ENCODE results near the gene C19orf73. TPM values are rescaled to one million over a fixed set of nuclear protein-coding genes. Genes with fewer than 3 reads are reported as not detected.

C19orf73 gene
- total and polyA plus RNA-seq, 9 of the 15 experiments (the other 6 are each of a cell fraction or from before 2014, with no cell fraction given), result 0.08 to 7.4 (median 1.4) TPM

GRCh38 chr19:49148784-49149651 is 30.1 kb upstream of the C19orf73 start (continued):
- TF ChIP-seq MYBL2 (IDR thresholded peaks at IDR 0.05; ENCODE audit: low read depth) (no peak), MYBL2 (CRISPR knock-in tag; IDR thresholded peaks at IDR 0.05; ENCODE audit: borderline replicate concordance) (no peak), BRCA1 (IDR thresholded peaks at IDR 0.05) (no peak), BRCA1 (CRISPR knock-in tag; IDR thresholded peaks at IDR 0.05) (no peak), POLR2AphosphoS2 (IDR thresholded peaks at IDR 0.05; ENCODE audit: low read length) (peak; percentile 37; the same call in 1 of the 2 replicates), ZNF224 (CRISPR knock-in tag; IDR thresholded peaks at IDR 0.05) (no peak), ZKSCAN1 (IDR thresholded peaks at IDR 0.05; ENCODE audit: low read depth, low read length) (no peak), PPARD (CRISPR knock-in tag; IDR thresholded peaks at IDR 0.05) (no peak), MTA2 (IDR thresholded peaks at IDR 0.05; ENCODE audit: low read depth) (peak; percentile 20; the same call in 1 of the 2 replicates), POLR2G (IDR thresholded peaks at IDR 0.05; ENCODE audit: low read depth, low read length) (peak; percentile 80), ZFPM2 (CRISPR knock-in tag; IDR thresholded peaks at IDR 0.05) (0 out of 2 replicates have a peak, but pooled peaks have one; percentile 38), ZNF778 (CRISPR knock-in tag; IDR thresholded peaks at IDR 0.05) (no peak), ZNF407 (IDR thresholded peaks at IDR 0.05; ENCODE audit: low read depth) (no peak), KDM2B (CRISPR knock-in tag; IDR thresholded peaks at IDR 0.05) (0 out of 2 replicates have a peak, but pooled peaks have one; percentile 7)
- TF ChIP-seq, protein P1, sequence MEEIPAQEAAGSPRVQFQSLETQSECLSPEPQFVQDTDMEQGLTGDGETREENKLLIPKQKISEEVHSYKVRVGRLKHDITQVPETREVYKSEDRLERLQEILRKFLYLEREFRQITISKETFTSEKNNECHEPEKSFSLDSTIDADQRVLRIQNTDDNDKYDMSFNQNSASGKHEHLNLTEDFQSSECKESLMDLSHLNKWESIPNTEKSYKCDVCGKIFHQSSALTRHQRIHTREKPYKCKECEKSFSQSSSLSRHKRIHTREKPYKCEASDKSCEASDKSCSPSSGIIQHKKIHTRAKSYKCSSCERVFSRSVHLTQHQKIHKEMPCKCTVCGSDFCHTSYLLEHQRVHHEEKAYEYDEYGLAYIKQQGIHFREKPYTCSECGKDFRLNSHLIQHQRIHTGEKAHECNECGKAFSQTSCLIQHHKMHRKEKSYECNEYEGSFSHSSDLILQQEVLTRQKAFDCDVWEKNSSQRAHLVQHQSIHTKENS (CRISPR knock-in tag; IDR thresholded peaks at IDR 0.05), result no peak
- TF ChIP-seq, protein P2, sequence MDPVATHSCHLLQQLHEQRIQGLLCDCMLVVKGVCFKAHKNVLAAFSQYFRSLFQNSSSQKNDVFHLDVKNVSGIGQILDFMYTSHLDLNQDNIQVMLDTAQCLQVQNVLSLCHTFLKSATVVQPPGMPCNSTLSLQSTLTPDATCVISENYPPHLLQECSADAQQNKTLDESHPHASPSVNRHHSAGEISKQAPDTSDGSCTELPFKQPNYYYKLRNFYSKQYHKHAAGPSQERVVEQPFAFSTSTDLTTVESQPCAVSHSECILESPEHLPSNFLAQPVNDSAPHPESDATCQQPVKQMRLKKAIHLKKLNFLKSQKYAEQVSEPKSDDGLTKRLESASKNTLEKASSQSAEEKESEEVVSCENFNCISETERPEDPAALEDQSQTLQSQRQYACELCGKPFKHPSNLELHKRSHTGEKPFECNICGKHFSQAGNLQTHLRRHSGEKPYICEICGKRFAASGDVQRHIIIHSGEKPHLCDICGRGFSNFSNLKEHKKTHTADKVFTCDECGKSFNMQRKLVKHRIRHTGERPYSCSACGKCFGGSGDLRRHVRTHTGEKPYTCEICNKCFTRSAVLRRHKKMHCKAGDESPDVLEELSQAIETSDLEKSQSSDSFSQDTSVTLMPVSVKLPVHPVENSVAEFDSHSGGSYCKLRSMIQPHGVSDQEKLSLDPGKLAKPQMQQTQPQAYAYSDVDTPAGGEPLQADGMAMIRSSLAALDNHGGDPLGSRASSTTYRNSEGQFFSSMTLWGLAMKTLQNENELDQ (CRISPR knock-in tag; IDR thresholded peaks at IDR 0.05; ENCODE audit: borderline replicate concordance), result no peak

Measured in K562 (cell line).